SH-SY5Y (cell line): ENCODE data around the gene AKAP3.

Source experiments
- GATA2 ChIP-seq: IDR thresholded peaks from 2 replicates; pipeline ENCODE4 v1.6.1; 2011; ENCODE audit warnings: mild to moderate bottlenecking, low read depth, low read length
- GATA3 ChIP-seq: IDR thresholded peaks from 2 replicates; pipeline ENCODE4 v1.6.1; 2011; ENCODE audit warnings: low read depth, mild to moderate bottlenecking, low read length, moderate library complexity

DNA sequence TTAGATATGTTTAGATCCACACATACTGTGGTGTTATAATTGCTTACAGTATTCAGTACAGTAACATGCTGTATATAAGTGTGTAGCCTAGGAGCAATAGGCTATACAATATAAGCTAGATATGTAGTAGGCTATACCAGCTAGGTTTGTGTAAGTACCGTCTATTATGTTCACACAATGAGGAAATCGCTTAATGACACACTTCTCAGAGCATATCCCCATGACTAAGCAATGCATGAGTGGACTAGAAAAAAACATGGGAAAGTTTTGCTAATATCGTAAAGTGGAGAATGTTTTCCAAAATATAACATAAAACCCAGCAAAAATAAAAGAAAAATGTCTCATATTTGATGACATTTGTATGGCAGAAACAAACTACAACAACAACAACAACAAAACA, 27.3 kb downstream of the AKAP3 start:
- TF ChIP-seq GATA2 (no peak), GATA3 (no peak)
